ENCODE results near the gene CDC7.

CDC7 gene

GRCh38 chr1:91559046-91559750 lies 58.5 kb downstream of the CDC7 start:
- POLR2A ChIA-PET: no interaction called here
- H3K9me3 ChIP-seq (ENCODE audit: control insufficient read depth, insufficient read depth, low read depth, low read length): no peaks in the 10 kb centered on the region
- TF ChIP-seq OVOL3 (tag by site-specific recombination; IDR thresholded peaks at IDR 0.05) (no peak), ZNF843 (tag by site-specific recombination; IDR thresholded peaks at IDR 0.05) (0 out of 2 replicates have a peak, but pooled peaks have one; percentile 46), ZNF239 (tag by site-specific recombination; IDR thresholded peaks at IDR 0.05) (no peak), ZNF19 (tag by site-specific recombination; IDR thresholded peaks at IDR 0.05; ENCODE audit: low read depth) (no peak), ZNF362 (tag by site-specific recombination; IDR thresholded peaks at IDR 0.05) (peak; percentile 43; the same call in 1 of the 2 replicates), ZBTB8A (tag by site-specific recombination; IDR thresholded peaks at IDR 0.05) (0 out of 2 replicates have a peak, but pooled peaks have one; percentile 11), ZNF354C (tag by site-specific recombination; IDR thresholded peaks at IDR 0.05; ENCODE audit: borderline replicate concordance, low read depth) (no peak), ZSCAN23 (tag by site-specific recombination; IDR thresholded peaks at IDR 0.05) (no peak), ZIC2 (tag by site-specific recombination; IDR thresholded peaks at IDR 0.05) (no peak), ZSCAN30 (tag by site-specific recombination; IDR thresholded peaks at IDR 0.05) (peak; percentile 53; the same call in 1 of the 2 replicates), ZNF335 (tag by site-specific recombination; conservative IDR thresholded peaks at IDR 0.05) (peak; percentile 41; the same call in 1 of the 2 replicates)
- TF ChIP-seq, protein P1, sequence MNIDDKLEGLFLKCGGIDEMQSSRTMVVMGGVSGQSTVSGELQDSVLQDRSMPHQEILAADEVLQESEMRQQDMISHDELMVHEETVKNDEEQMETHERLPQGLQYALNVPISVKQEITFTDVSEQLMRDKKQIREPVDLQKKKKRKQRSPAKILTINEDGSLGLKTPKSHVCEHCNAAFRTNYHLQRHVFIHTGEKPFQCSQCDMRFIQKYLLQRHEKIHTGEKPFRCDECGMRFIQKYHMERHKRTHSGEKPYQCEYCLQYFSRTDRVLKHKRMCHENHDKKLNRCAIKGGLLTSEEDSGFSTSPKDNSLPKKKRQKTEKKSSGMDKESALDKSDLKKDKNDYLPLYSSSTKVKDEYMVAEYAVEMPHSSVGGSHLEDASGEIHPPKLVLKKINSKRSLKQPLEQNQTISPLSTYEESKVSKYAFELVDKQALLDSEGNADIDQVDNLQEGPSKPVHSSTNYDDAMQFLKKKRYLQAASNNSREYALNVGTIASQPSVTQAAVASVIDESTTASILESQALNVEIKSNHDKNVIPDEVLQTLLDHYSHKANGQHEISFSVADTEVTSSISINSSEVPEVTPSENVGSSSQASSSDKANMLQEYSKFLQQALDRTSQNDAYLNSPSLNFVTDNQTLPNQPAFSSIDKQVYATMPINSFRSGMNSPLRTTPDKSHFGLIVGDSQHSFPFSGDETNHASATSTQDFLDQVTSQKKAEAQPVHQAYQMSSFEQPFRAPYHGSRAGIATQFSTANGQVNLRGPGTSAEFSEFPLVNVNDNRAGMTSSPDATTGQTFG (tag by site-specific recombination; IDR thresholded peaks at IDR 0.05; ENCODE audit: borderline replicate concordance): no peak
- TF ChIP-seq, protein P2, sequence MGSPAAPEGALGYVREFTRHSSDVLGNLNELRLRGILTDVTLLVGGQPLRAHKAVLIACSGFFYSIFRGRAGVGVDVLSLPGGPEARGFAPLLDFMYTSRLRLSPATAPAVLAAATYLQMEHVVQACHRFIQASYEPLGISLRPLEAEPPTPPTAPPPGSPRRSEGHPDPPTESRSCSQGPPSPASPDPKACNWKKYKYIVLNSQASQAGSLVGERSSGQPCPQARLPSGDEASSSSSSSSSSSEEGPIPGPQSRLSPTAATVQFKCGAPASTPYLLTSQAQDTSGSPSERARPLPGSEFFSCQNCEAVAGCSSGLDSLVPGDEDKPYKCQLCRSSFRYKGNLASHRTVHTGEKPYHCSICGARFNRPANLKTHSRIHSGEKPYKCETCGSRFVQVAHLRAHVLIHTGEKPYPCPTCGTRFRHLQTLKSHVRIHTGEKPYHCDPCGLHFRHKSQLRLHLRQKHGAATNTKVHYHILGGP (tag by site-specific recombination; IDR thresholded peaks at IDR 0.05): no peak
- H3K27ac ChIP-seq (ENCODE audit: extremely low read depth, low read depth, low read length): no peak overlapping the region
- CTCF ChIA-PET: interaction anchor here (0.6 kb wide), 1 partner anchor 445 kb away, joined by 3 read pairs; no protein-coding TSS in a partner anchor
- no peaks in the 10 kb centered on the region for H3K4me1 ChIP-seq (ENCODE audit: control insufficient read depth, insufficient read depth, low read length)
- H3K36me3 ChIP-seq (ENCODE audit: control insufficient read depth in 2 of 2, insufficient read depth in 1 of 2, low read length in 2 of 2): no peaks in the 10 kb centered on the region
- no peak overlapping the region for H3K4me3 ChIP-seq (ENCODE audit: low read depth, low read length)

DNA sequence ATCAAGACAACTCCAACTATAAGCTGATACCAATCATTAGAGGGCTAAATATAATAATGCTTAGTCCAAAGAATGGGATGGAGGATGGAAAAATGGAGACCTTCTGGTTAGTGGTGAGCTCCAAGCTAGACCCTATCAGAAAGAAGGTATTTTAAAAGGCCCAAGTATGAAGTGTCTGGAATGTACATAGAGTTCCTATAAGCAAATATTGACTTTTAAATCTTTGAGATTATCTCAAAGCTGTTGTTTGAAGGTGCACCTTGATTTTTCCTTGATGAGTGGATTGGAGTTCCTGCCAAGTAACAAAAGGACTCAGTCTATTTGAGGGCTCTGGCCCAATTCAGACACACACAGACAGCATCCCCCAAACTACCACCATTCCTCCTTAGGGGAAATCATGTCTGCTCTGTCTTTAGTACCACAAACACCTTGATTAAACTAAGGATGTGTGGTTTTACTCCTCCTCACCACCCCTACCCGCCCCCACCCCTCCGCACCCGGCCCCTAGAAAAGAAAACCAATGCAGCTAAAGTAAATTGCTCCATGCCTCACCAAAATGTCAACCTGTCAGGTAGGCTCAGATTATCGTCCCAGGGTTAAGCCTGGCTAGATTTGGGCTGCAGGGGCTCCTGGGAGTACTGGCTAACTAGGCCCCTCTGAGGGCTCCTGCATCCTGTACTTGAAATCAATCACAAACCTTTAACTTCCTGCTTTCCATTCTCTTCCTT lies 59.4 kb downstream of the CDC7 start:
- no peak for TF ChIP-seq ZNF701 (tag by site-specific recombination; IDR thresholded peaks at IDR 0.05)
- TF ChIP-seq TSHZ1 (tag by site-specific recombination; IDR thresholded peaks at IDR 0.05; ENCODE audit: borderline replicate concordance): no peak
- TF ChIP-seq ZNF548 (tag by site-specific recombination; IDR thresholded peaks at IDR 0.05): no peak
- no peak for TF ChIP-seq ZFP37 (tag by site-specific recombination; IDR thresholded peaks at IDR 0.05)
- Histone ChIP-seq H3K4me1 (ENCODE audit: control insufficient read depth, insufficient read depth, low read length) (no peaks in the 10 kb centered on the region), H3K9me3 (ENCODE audit: control insufficient read depth, insufficient read depth, low read depth, low read length) (no peaks in the 10 kb centered on the region), H3K4me3 (ENCODE audit: low read depth, low read length) (no peak overlapping the region), H3K36me3 (ENCODE audit: control insufficient read depth in 2 of 2, insufficient read depth in 1 of 2, low read length in 2 of 2) (no peaks in the 10 kb centered on the region), H3K27ac (ENCODE audit: extremely low read depth, low read depth, low read length) (no peak overlapping the region)
- CTCF ChIA-PET: no interaction called here
- POLR2A ChIA-PET: no interaction called here

Measured in HEK293 (cell line).